RPMI7951 (cell line): ENCODE data around the gene SPDYE3. TPM values are rescaled to one million over a fixed set of nuclear protein-coding genes. Genes with fewer than 3 reads are reported as not detected.
"Not testable (repeated sequence)": the region's sequence is repeated elsewhere in the genome, so short reads cannot be mapped to it uniquely, and the experiment has no call there.

Experiments
- DNase-seq: peaks from one replicate; pipeline ENCODE4 v3.0.0-alpha.2; 2012; ENCODE audit warnings: low read depth
- total RNA-seq: library from RNA; depleted of rRNA; stranded (reverse); fragments of >200 nt; shearing (Covaris generic); gene quantifications from 2 replicates; pipeline ENCODE4 v1.2.3, GENCODE V29; 2014; rRNA removed

SPDYE3 gene, protein sequence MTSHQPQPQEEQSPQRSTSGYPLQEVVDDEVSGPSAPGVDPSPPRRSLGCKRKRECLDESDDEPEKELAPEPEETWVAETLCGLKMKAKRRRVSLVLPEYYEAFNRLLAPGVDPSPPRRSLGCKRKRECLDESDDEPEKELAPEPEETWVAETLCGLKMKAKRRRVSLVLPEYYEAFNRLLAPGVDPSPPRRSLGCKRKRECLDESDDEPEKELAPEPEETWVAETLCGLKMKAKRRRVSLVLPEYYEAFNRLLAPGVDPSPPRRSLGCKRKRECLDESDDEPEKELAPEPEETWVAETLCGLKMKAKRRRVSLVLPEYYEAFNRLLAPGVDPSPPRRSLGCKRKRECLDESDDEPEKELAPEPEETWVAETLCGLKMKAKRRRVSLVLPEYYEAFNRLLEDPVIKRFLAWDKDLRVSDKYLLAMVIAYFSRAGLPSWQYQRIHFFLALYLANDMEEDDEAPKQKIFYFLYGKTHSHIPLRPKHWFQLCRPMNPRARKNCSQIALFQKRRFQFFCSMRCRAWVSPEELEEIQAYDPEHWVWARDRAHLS
- not detected in 2 replicates for total RNA-seq

DNA sequence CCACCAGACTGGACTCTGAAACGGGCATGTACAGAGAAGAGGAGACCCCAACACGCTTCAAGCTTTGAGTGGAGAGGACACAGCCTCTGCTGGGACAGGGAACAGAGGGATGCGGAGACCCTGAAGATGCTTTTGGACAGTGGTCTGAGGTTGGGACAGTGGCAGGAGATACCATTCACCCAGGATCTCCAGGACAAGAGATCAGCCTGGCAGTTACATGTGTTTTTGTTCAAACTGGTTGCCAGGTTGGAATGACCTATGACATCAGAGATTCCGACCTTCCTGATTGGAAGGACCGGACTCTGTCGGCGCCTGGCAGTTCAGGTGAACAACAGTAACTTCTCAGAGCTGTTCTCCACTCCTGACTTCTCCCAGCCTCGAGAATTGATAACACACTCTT, at the start of gene SPDYE3:
TSS of gene SPDYE3 (plus strand) at position 301 of the 400 bp plus-strand sequence. CDS start 184 bp downstream, outside the sequence.
- DNase-seq = not testable (repeated sequence)

DNA sequence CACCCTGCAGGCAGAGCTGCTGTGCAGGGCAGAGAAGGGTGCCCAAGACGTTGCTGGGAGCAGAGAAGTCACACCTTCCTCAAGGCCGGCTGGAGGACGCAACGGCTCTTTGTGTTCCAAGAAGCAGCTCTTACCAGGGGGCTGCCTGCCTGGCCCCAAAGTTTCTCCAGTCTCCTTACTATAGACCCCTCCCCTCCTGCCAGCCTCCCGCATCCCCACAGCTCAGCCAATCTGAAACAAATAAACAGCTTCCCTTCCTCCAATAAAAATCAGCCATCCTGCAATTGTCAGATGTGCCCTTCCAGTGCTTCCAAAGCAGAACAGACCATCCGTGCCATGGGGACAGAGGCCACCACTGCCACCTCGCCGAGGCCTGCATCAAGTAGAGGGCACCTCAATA, 47.5 kb upstream of the SPDYE3 start:
- DNase-seq = not testable (repeated sequence)

DNA sequence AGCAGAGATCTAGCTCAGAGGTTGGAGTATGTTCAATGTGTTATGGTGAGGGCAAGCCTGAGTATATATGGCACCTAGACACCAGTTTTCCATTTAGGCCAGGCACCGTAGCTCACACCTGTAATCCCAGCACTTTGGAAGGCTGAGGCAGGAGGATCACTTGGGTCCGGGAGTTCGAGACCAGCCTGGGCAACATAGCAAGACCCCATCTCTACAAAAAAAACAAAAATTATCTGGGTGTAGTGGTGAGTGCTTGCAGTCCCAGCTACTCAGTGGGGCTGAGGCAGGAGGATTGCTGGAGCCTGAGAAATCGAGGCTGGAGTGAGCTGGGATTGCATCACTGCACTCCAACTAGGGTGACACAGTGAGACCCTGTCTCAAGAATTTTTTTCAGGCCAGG, 44.6 kb upstream of the SPDYE3 start:
- not testable (repeated sequence) for DNase-seq

DNA sequence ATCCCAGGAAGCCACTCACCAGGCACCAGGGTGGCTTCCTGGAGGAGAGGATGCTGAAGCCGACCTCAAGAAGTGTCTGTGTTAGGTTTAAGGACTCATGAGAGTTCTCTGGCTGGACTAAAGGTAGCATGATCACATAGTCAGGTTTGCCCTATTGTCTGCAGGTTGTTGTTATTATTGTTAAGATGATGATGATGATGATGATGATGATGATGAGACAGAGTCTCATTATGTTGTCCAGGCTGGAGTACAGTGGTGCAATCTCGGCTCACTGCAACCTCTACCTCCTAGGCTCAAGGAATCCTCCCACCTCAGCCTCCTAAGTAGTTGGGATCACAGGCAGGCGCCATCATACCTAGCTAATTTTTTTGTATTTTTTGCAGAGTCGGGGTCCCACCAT, 43.3 kb upstream of the SPDYE3 start:
- not testable (repeated sequence) for DNase-seq

DNA sequence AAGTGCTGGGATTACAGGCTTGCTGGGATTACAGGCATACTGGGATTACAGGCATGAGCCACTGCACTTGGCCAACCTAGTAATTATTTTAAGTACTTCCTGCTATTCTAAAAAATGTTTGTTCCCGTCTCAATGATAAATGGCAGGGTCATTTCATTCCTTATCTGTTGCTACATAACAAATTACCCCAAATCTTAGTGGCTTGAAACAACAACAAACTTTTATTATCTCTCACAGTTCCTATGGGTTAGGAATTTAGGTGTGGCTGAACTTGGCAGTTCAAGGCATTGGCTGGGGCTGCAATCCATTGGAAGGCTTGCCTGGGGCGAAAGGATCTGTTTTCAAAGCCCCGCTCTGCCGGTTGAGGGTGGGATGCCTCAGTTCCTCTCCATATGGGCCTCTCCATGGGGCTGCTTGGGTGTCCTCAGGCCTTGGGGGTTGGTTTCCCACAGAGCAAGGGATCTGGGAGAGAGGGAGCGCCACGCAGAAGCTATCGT, 42.8 kb upstream of the SPDYE3 start:
- peak; percentile 5 for DNase-seq

DNA sequence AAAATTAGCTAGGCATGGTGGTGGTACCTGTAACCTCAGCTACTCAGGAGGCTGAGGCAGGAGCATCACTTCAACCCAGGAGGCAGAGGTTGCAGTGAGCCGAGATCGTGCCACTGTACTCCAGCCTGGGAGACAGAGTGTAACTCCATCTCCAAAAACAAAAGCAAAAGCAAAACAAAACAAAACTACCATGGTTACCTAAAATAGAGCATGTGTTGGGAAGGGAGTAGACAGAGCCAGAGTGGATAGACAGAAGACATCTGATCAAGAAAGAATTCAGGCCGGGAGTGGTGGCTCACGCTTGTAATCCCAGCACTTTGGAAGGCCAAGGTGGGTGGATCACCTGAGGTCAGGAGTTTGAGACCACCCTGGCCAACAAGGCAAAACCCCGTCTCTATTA, 41.7 kb upstream of the SPDYE3 start:
- DNase-seq = peak; percentile 11

DNA sequence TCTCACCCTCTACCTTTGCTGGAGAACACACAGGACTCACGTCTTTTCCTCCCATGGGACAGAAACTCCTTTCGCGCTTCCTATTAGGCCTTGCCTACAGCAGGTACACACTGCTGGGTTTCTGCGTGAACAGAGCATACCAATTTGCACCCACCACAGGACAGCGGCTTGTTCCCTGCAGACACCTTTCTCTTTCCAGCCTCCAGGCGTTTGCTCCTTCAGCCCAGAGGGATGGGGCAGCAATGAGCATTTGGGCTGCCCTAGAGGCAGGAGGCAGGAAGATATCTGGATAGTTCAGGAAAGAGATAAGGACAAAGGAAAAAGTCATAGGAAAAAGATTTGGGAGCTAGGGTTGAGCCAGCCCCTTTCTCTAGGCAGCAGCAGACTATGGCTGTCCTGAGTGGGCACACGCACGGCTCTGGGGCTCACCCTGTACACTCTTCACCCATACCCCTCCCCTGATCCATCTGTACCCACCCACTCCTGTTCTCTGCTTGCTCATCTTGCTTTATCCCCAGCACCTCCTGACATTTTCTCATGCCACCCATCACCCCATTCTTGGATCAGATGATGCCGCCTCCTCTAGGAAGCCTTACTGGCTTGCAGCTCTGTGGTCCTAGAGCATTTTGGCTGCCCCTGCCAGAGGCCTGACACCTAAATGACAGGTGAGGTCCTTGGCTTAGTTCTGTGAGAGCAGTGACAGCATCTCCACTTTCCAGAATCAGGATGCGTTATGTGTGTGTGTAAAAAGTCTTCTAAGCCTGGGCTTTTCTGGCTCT, 40.7 kb upstream of the SPDYE3 start:
- DNase-seq = no peak

DNA sequence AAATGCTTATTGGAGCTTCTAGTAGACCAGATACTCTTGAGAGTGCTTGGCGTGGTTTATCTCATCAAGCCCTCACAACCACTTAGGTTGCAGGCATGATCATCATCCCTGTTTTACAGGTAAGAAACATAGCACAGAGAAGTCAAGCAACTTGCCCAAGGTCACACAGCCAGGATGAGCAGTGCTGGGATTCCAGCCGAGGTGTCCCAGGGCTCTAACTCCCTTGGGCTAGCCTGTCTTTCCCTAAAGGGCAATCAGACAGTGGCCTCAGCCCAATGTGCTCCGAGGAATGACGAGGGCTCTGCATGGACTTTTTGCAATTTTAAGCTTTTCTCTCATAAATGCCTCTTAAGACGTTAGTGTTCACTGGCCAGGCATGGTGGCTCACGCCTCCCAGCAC, 39.9 kb upstream of the SPDYE3 start:
- DNase-seq = no peak

DNA sequence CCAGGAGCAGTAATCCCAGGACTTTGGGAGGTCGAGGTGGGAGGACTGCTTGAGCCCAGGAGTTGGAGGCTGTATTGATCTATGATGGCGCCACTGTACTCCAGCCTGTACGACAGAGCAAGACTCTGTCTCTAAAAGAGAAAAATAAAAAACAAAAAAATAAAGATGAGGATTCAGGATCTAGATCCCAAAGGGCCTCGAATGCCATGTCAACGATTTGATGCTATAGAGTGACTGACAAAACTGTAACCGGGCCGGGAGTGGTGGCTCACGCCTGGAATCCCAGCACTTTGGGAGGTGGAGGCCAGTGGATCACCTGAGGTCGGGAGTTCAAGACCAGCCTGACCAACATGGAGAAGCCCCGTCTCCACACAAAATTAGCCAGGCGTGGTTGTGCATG, 38.6 kb upstream of the SPDYE3 start:
- not testable (repeated sequence) for DNase-seq

DNA sequence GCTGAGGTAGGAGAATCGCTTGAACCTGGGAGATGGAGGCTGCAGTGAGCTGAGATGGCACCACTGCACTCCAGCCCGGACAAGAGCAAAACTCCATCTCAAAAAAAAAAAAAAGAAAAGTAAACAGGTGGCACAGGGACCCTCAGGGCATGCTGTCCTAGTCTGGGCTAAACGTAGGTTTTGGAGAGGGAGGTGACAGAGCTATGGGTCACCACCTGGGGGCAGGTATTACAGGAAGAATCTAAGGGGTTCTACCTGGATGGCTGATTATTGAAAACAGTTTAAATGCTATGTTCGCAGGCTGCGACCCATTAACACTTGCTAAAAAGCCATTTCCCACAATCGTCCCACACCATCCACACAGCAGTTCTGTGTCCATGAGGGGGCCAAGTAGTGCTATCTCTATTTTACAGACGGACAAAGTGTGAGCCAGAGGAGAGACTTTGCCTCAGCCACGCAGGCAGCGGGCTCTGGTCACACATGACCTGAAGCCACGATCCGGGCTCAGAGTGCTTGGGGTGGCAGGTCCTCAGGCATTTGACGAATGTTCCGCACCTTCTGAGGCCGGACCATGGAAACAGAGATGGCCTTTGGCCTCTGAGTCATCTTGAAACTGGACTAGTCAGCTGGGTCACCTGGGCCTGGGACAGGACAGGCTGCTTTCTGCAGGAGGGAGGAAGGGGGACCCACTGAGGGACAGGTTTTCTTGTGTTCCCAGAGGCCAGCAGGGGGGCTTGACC, 38.0 kb upstream of the SPDYE3 start:
- DNase-seq = peak; percentile 17

DNA sequence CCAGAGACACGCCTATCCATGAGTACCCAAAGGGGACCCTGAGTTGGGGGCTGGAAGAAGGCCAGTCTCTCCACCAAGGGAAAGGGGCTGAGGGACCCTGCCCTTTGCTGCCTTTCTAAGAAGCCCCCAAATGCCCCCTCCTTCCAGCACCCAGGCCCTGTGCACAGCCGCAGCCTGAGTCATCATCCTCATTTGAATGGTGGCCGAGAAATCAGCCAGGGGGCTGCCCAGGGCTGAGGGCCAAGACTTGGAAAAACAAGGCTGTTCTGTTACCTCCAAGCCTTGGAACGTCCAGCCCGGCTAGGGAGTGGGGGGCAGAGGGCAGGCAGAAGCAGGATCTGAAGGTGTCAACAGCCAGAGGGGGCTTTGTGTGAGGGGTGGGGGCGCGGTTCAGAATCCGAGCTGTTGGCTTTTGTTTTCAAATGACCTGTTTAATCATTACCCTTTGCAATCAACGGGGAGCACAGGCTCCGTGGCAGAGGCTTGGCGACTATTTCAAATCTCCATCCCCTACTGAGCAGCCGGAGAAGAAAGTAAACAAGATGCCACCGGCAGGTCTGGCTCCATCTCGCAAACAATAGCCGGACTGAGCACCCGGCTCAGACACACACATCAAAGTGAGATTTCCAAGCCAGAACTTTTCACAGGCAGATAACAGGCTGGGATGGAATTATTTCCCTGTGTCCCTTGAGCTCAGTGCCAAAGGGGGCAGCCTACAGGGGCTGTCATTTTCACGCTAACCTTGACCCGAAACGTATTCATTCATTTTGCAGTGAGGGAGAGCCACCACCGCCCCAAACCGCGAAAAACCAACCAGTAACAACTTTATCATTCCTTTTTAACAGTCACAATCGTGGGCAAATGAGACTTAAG, 37.2 kb upstream of the SPDYE3 start:
- DNase-seq = peak; percentile 15

DNA sequence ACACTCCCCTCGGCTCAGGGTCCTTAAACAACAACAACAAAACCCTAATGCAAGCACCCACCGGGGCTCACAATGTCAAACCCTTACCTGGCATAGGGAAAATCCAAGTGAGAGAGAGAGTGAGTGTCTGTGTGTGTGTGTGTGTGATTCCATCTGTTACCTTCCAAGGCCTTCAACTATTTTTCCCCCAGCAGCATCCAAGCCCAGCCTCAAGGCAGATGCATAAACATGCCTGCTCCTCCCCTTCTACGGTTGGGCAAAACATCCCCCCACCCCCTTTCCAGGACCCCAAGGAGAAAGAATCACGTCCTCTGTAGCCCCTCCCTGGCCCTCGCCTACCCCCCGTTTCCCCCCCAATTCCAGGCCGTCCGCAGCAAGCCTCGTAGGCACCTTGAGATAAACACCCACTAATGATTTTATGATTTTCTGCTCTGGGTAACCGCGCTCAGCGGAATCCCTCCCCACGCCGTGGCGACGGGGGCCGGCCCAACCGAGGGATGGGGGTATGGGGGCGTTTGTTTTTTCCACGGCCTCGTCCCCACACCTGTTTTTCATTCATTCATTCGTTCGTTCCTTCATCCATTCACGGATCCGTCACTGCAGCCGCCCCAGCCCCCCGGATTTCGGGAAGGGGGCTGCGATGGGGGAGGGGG, 36.4 kb upstream of the SPDYE3 start:
- DNase-seq = not testable (repeated sequence)

DNA sequence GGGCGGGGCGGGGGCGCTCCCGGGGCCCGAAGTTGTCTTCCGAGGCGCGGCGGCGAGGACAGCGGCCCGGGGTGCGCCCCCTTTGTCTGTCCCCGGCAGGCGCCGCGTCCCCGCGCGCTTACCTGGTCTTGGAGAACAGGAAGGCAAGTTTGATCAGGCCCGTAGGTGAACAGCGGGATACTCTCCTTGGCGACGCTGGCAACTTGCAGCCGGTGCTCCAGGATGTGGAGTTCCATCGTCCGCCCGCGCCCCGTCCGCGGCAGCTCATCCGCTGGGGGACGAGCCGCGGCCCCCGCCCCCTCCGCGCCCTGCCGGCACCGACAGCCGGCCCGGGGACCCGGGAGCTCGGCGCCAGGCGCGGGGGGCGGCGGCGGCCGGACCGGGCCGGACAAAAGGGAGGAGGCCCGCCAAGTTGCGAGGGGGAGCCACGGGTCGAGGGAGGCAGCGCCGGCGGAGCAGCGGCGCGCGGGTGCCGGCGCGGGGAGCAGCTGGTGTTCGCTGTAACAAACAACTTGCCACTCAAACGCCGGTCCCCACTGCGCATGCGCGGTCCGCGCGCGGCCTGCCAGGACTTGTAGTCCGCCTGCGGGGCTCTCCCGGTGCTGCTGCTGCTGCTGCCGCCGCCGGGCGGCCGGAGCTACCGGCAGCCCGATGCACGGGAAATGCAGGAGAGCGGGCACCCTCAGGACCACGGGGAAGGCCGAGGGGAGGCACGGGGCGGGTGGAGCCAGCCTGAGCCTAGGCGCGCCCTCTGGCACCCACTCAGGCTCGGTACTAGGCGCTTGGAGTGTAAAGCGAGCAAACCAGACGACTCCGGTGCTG, 35.6 kb upstream of the SPDYE3 start:
- DNase-seq = peak; percentile 88

DNA sequence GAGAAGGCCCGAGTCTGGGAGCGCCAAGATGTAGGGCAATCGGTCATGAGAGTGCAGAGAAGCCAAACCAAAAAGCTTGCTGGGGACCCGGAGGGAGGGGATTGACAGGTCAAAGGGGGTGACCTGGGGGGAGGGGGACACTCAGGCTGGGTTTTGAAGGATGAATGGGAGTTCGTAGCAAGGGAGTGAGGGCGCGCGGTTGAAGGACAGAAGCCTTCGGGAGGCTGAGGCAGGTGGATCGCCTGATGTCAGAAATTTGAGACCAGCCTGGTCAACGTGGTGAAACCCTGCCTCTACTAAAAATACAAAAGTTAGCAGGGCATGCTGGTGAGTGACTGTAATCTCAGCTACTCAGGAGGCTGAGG, 35.0 kb upstream of the SPDYE3 start:
- not testable (repeated sequence) for DNase-seq

DNA sequence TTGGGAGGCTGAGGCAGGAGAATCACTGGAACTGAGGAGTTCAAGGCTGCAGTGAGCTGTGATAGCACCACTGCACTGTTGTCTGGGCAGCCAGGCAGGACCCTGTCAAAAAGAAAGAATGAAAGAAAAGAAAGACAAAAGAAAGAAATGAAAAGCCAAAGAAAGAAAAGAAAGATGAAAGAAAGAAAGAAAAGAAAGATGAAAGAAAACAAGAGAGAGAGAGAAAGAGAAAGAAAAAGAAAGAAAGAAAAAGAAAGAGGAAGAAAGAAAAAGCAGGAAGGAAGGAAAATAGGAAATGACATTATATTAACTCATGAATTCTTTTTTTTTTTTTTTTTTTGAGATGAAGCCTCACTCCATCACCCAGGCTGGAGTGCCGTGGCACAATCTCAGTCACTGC, 32.4 kb upstream of the SPDYE3 start:
- DNase-seq = no peak

DNA sequence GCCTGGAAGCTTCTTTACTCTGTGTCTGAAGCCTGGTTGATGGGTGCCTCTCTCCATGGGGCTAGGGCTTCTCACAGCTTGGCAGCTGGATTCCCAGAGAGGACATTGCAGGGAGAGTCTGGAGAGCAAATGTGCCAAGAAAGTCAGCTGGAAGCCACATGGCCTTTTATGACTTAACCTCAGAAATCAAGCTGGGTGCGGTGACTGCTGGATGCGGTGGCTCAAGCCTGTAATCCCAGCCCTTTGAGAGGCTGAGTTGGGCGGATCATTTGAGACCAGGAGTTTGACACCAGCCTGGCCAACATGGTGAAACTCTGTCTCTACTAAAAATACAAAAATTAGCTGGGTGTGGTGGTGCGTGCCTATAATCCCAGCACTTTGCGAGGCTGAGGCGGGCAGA, 31.4 kb upstream of the SPDYE3 start:
- peak; percentile 20 for DNase-seq

DNA sequence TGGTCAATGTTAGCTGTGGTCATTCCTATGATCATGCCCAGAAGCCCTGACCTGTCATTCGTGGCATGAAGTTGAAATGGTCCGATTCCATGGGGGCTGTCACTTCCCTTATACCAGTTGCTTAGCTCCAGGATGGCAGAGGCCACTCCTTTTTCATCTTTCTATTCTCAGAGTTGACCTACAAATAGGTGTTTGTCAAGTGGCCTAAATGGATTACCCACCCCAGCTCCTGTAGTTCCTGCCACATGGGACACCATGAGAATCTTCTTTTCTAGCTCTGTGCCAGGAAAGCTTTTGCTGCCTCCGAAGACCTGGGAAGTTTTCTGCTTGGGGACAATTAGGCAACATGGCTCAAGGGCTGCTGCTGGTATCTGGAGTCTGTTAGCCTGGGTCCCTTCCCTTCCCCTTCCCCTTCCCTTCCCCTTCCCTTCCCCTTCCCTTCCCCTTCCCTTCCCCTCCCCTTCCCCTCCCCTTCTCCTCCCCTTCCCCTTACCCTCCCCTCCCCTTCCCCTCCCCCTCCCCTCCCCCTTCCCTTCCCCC, 25.4 kb upstream of the SPDYE3 start:
- not testable (repeated sequence) for DNase-seq

DNA sequence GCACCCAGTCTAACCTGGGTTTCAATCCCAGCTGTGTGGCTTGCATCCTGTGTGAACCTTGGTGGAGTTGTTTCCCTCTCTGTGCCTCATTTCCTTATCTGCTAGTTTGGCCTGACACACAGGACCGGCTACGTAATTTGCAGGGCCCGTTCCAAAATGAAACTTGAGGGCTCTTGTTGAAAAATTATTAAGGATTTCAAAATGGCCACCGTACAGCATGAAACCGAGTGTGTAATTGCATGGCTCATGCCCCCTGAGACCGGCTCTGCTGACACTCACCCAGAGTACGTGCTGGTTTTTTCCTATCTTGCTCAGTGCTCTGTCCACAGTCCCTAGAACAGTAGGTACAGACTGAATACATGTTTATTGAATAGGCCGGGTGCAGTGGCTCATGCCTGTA, 24.4 kb upstream of the SPDYE3 start:
- not testable (repeated sequence) for DNase-seq
